Progenitor cell of endocrine pancreas (in vitro differentiated cells): ENCODE results near the gene AKAP1. TPM values are rescaled to one million over a fixed set of nuclear protein-coding genes. Genes with fewer than 3 reads are reported as not detected.

Experiments
- DNase-seq: peaks from one replicate; pipeline ENCODE4 v3.0.0; 2021; ENCODE audit warnings: low spot score; ENCODE audit not compliant: unreplicated experiment
- H3K27ac Mint-ChIP-seq: 2 replicates; pipeline ENCODE4 v1.8.0; 2021; ENCODE audit warnings: mild to moderate bottlenecking, moderate library complexity, mixed read lengths
- H3K27me3 Mint-ChIP-seq: 2 replicates; pipeline ENCODE4 v1.8.0; 2021; ENCODE audit warnings: mixed read lengths
- H3K36me3 Mint-ChIP-seq: 2 replicates; pipeline ENCODE4 v1.8.0; 2022; ENCODE audit warnings: mixed read lengths; ENCODE audit not compliant: insufficient read depth
- H3K4me1 Mint-ChIP-seq: 2 replicates; pipeline ENCODE4 v1.8.0; 2021; ENCODE audit warnings: low read depth, mixed read lengths
- H3K4me3 Mint-ChIP-seq: 2 replicates; pipeline ENCODE4 v1.8.0; 2021; ENCODE audit warnings: low read depth, mild to moderate bottlenecking, moderate library complexity, mixed read lengths
- H3K9me3 Mint-ChIP-seq: 2 replicates; pipeline ENCODE4 v1.8.0; 2021; ENCODE audit warnings: low read depth, mixed read lengths
- CTCF ChIP-seq: fragments of 200-600 bp; sonication (generic); IDR thresholded peaks from one replicate; pipeline ENCODE4 v1.5.0; 2021; ENCODE audit warnings: antibody characterized with exemption, mild to moderate bottlenecking; ENCODE audit not compliant: unreplicated experiment
- total RNA-seq: library from RNA; stranded (reverse); gene quantifications from 2 replicates; pipeline ENCODE4 v1.2.1, GENCODE V29; 2021

AKAP1 gene
- total RNA-seq, 1 donor from 2014 or later: 63.3 TPM

- Mint-ChIP-seq H3K27me3 (peaks cover 8% of the 10 kb centered on the region), H3K36me3 (no peaks in the 10 kb centered on the region), H3K4me3 (no peak overlapping the region), H3K4me1 (no peaks in the 10 kb centered on the region), H3K27ac (no peak overlapping the region), H3K9me3 (peaks cover 2% of the 10 kb centered on the region)
- no peak for TF ChIP-seq CTCF
- no peak for DNase-seq
These were observed 41.8 kb upstream of the AKAP1 start for GRCh38 chr17:57043276-57043675.

- no peak for DNase-seq
These were observed 39.8 kb upstream of the AKAP1 start for GRCh38 chr17:57044976-57045867.

GRCh38 chr17:57045868-57046704 is 39.0 kb upstream of the AKAP1 start:
- Mint-ChIP-seq H3K27me3 (peaks cover 2% of the 10 kb centered on the region), H3K9me3 (peaks cover 2% of the 10 kb centered on the region), H3K27ac (no peak overlapping the region), H3K36me3 (no peaks in the 10 kb centered on the region), H3K4me3 (no peak overlapping the region), H3K4me1 (peaks cover 6% of the 10 kb centered on the region)
- TF ChIP-seq CTCF: no peak
- no peak for DNase-seq

More at GRCh38 chr17:57044976-57045867, 39.8 kb upstream of the AKAP1 start:
- Mint-ChIP-seq H3K4me3 (no peak overlapping the region), H3K9me3 (peaks cover 2% of the 10 kb centered on the region), H3K4me1 (peaks cover 3% of the 10 kb centered on the region), H3K27me3 (peaks cover 2% of the 10 kb centered on the region), H3K36me3 (no peaks in the 10 kb centered on the region), H3K27ac (peak overlapping the region; percentile 52)
- no peak for TF ChIP-seq CTCF

- Mint-ChIP-seq H3K4me1 (peaks cover 7% of the 10 kb centered on the region), H3K27ac (no peak overlapping the region), H3K36me3 (no peaks in the 10 kb centered on the region), H3K27me3 (peaks cover 2% of the 10 kb centered on the region), H3K4me3 (no peak overlapping the region), H3K9me3 (peaks cover 2% of the 10 kb centered on the region)
- DNase-seq: no peak
- TF ChIP-seq CTCF: no peak
These were observed 38.3 kb upstream of the AKAP1 start for GRCh38 chr17:57046749-57047148.

- no peak overlapping the region for H3K27ac Mint-ChIP-seq
- peaks cover 12% of the 10 kb centered on the region for H3K4me1 Mint-ChIP-seq
- no peak for DNase-seq
- TF ChIP-seq CTCF: no peak
- peaks cover 2% of the 10 kb centered on the region for H3K9me3 Mint-ChIP-seq
- no peaks in the 10 kb centered on the region for H3K27me3 Mint-ChIP-seq
- no peaks in the 10 kb centered on the region for H3K36me3 Mint-ChIP-seq
- H3K4me3 Mint-ChIP-seq: no peak overlapping the region
These were observed 37.0 kb upstream of the AKAP1 start for GRCh38 chr17:57048096-57048495.
